SK-N-SH treated with all-trans-retinoic acid at 6 μM for 48 hours (cell line): ENCODE data around the gene PXDC1.

Experiments used
- ATAC-seq: fragments of 200-7000 bp; cut with Tn5 transposase; 3 replicates; pipeline ENCODE4 v1.9.1; 2020; ENCODE audit warnings: mild to moderate bottlenecking, moderate library complexity
- ARNTL ChIP-seq: fragments of 450-650 bp; formaldehyde crosslinking; IDR thresholded peaks from 2 replicates; pipeline ENCODE4 v1.5.0; 2020; ENCODE audit warnings: low read depth, mild to moderate bottlenecking, moderate library complexity, borderline replicate concordance
- BACH2 ChIP-seq: fragments of 250-450 bp; sonication (Bioruptor Pico); IDR thresholded peaks from 2 replicates; pipeline ENCODE4 v1.9.0; 2021; ENCODE audit warnings: mild to moderate bottlenecking, borderline replicate concordance
- CSDC2 ChIP-seq: fragments of 250-450 bp; sonication (Bioruptor Pico); IDR thresholded peaks from 2 replicates; pipeline ENCODE4 v1.5.0; 2020; ENCODE audit warnings: mild to moderate bottlenecking, moderate library complexity
- ESRRG ChIP-seq: fragments of 250-450 bp; sonication (Bioruptor Pico); IDR thresholded peaks from 2 replicates; pipeline ENCODE4 v1.6.1; 2021; ENCODE audit warnings: mild to moderate bottlenecking
- GLIS3 ChIP-seq: fragments of 250-450 bp; sonication (Bioruptor Pico); IDR thresholded peaks from 2 replicates; pipeline ENCODE4 v1.5.0; 2020; ENCODE audit warnings: mild to moderate bottlenecking, moderate library complexity
- ISL1 ChIP-seq: fragments of 250-450 bp; sonication (Bioruptor Pico); IDR thresholded peaks from 2 replicates; pipeline ENCODE4 v2.1.2; 2022; ENCODE audit warnings: mild to moderate bottlenecking, moderate library complexity
- PATZ1 ChIP-seq: fragments of 250-450 bp; sonication (Bioruptor Pico); IDR thresholded peaks from 2 replicates; pipeline ENCODE4 v1.8.0; 2020; ENCODE audit warnings: mild to moderate bottlenecking, moderate library complexity, borderline replicate concordance
- POU6F1 ChIP-seq: fragments of 250-450 bp; sonication (Bioruptor Pico); IDR thresholded peaks from 2 replicates; pipeline ENCODE4 v1.8.0; 2021; ENCODE audit warnings: low read depth, mild to moderate bottlenecking, moderate library complexity, borderline replicate concordance
- PPARA ChIP-seq: fragments of 250-450 bp; sonication (Bioruptor Pico); IDR thresholded peaks from 2 replicates; pipeline ENCODE4 v1.5.0; 2020; ENCODE audit warnings: mild to moderate bottlenecking, borderline replicate concordance
- RARB ChIP-seq: fragments of 250-450 bp; sonication (Bioruptor Pico); IDR thresholded peaks from 2 replicates; pipeline ENCODE4 v1.8.0; 2021; ENCODE audit warnings: mild to moderate bottlenecking, moderate library complexity
- SNAI2 ChIP-seq: fragments of 250-450 bp; sonication (Bioruptor Pico); IDR thresholded peaks from 2 replicates; pipeline ENCODE4 v1.5.0; 2020; ENCODE audit warnings: mild to moderate bottlenecking, moderate library complexity
- TCF4 ChIP-seq: fragments of 250-450 bp; sonication (Bioruptor Pico); IDR thresholded peaks from 2 replicates; pipeline ENCODE4 v1.8.0; 2021; ENCODE audit warnings: mild to moderate bottlenecking, moderate library complexity, borderline replicate concordance
- TOX ChIP-seq: fragments of 250-450 bp; sonication (Bioruptor Pico); IDR thresholded peaks from 2 replicates; pipeline ENCODE4 v1.8.0; 2021; ENCODE audit warnings: mild to moderate bottlenecking, moderate library complexity, borderline replicate concordance
- ZC3H10 ChIP-seq: fragments of 250-450 bp; sonication (Bioruptor Pico); IDR thresholded peaks from 2 replicates; pipeline ENCODE4 v1.5.1; 2021; ENCODE audit warnings: mild to moderate bottlenecking, moderate library complexity
- ZFP3 ChIP-seq: fragments of 250-450 bp; sonication (Bioruptor Pico); IDR thresholded peaks from 2 replicates; pipeline ENCODE4 v1.5.0; 2020; ENCODE audit warnings: mild to moderate bottlenecking, moderate library complexity
- ZFP30 ChIP-seq: fragments of 450-650 bp; formaldehyde crosslinking; IDR thresholded peaks from 2 replicates; pipeline ENCODE4 v1.5.0; 2022; ENCODE audit warnings: mild to moderate bottlenecking, moderate library complexity
- ZNF565 ChIP-seq: fragments of 450-650 bp; formaldehyde crosslinking; conservative IDR thresholded peaks from 2 replicates; pipeline ENCODE4 v1.5.0; 2020; ENCODE audit warnings: low read depth, mild to moderate bottlenecking, moderate library complexity
- ZNF70 ChIP-seq: fragments of 450-650 bp; formaldehyde crosslinking; IDR thresholded peaks from 2 replicates; pipeline ENCODE4 v1.5.0; 2020; ENCODE audit warnings: mild to moderate bottlenecking, moderate library complexity
- ZNF8 ChIP-seq: fragments of 450-650 bp; formaldehyde crosslinking; IDR thresholded peaks from 2 replicates; pipeline ENCODE4 v1.5.0; 2020; ENCODE audit warnings: mild to moderate bottlenecking, moderate library complexity
- TF ChIP-seq, protein P1 (sequence below): fragments of 250-450 bp; sonication (Bioruptor Pico); IDR thresholded peaks from 2 replicates; pipeline ENCODE4 v1.5.1; 2021; ENCODE audit warnings: mild to moderate bottlenecking, moderate library complexity
- TF ChIP-seq, protein P2 (sequence below): fragments of 250-450 bp; sonication (Bioruptor Pico); IDR thresholded peaks from 2 replicates; pipeline ENCODE4 v1.5.0; 2020; ENCODE audit warnings: mild to moderate bottlenecking, moderate library complexity

Gene PXDC1

GRCh38 chr6:3693831-3694230 is 57.7 kb downstream of the PXDC1 start:
- ATAC-seq: no peak
- TF ChIP-seq GLIS3 (CRISPR knock-in tag) (no peak), CSDC2 (CRISPR knock-in tag) (no peak), ZFP30 (CRISPR knock-in tag) (no peak), BACH2 (CRISPR knock-in tag) (no peak), ZNF565 (no peak), ZFP3 (CRISPR knock-in tag) (no peak)

DNA sequence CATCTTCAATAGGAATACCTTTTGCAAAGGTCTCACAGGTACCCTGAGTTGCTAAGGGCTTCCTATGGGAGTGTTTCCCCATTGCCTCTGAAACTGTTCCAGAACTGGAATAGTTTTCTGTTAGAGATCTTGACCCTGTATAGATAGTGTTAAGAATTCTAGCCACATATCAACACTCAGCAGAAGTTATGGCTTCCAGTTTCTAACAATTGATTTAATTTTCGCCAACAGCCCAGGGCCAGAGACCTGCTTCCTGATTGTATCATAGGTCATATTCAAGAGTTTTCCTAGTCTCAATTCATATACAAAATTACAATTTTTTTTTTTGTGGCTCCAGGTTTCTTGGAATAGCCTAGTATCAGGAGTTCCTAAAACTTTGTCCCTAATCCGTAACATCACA is 61.0 kb downstream of the PXDC1 start:
- no peak for TF ChIP-seq ZNF70
- TF ChIP-seq PATZ1 (CRISPR knock-in tag): no peak
- no peak for TF ChIP-seq TOX (CRISPR knock-in tag)
- TF ChIP-seq ESRRG (CRISPR knock-in tag): no peak
- no peak for TF ChIP-seq POU6F1
- TF ChIP-seq ISL1 (CRISPR knock-in tag): no peak
- TF ChIP-seq SNAI2 (CRISPR knock-in tag): no peak
- TF ChIP-seq ZNF565: no peak
- no peak for TF ChIP-seq CSDC2 (CRISPR knock-in tag)
- TF ChIP-seq RARB: no peak
- TF ChIP-seq, protein P1, sequence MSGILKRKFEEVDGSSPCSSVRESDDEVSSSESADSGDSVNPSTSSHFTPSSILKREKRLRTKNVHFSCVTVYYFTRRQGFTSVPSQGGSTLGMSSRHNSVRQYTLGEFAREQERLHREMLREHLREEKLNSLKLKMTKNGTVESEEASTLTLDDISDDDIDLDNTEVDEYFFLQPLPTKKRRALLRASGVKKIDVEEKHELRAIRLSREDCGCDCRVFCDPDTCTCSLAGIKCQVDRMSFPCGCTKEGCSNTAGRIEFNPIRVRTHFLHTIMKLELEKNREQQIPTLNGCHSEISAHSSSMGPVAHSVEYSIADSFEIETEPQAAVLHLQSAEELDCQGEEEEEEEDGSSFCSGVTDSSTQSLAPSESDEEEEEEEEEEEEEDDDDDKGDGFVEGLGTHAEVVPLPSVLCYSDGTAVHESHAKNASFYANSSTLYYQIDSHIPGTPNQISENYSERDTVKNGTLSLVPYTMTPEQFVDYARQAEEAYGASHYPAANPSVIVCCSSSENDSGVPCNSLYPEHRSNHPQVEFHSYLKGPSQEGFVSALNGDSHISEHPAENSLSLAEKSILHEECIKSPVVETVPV (CRISPR knock-in tag): no peak
- TF ChIP-seq ZFP3 (CRISPR knock-in tag): no peak
- TF ChIP-seq ZFP30 (CRISPR knock-in tag): no peak
- TF ChIP-seq GLIS3 (CRISPR knock-in tag): no peak
- TF ChIP-seq TCF4 (CRISPR knock-in tag): no peak
- TF ChIP-seq ZNF8 (CRISPR knock-in tag): no peak
- no peak for TF ChIP-seq BACH2 (CRISPR knock-in tag)
- no peak for TF ChIP-seq PPARA
- no peak for ATAC-seq

- ATAC-seq: no peak
- TF ChIP-seq ZNF565 (no peak), ZC3H10 (CRISPR knock-in tag) (no peak), ZFP30 (CRISPR knock-in tag) (no peak), POU6F1 (no peak), ZNF70 (no peak), ARNTL (CRISPR knock-in tag) (no peak), CSDC2 (CRISPR knock-in tag) (no peak), TOX (CRISPR knock-in tag) (no peak), TCF4 (CRISPR knock-in tag) (no peak), PPARA (no peak), ISL1 (CRISPR knock-in tag) (no peak), PATZ1 (CRISPR knock-in tag) (no peak), ZFP3 (CRISPR knock-in tag) (no peak)
- TF ChIP-seq, protein P2, sequence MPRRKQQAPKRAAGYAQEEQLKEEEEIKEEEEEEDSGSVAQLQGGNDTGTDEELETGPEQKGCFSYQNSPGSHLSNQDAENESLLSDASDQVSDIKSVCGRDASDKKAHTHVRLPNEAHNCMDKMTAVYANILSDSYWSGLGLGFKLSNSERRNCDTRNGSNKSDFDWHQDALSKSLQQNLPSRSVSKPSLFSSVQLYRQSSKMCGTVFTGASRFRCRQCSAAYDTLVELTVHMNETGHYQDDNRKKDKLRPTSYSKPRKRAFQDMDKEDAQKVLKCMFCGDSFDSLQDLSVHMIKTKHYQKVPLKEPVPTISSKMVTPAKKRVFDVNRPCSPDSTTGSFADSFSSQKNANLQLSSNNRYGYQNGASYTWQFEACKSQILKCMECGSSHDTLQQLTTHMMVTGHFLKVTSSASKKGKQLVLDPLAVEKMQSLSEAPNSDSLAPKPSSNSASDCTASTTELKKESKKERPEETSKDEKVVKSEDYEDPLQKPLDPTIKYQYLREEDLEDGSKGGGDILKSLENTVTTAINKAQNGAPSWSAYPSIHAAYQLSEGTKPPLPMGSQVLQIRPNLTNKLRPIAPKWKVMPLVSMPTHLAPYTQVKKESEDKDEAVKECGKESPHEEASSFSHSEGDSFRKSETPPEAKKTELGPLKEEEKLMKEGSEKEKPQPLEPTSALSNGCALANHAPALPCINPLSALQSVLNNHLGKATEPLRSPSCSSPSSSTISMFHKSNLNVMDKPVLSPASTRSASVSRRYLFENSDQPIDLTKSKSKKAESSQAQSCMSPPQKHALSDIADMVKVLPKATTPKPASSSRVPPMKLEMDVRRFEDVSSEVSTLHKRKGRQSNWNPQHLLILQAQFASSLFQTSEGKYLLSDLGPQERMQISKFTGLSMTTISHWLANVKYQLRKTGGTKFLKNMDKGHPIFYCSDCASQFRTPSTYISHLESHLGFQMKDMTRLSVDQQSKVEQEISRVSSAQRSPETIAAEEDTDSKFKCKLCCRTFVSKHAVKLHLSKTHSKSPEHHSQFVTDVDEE: no peak
- TF ChIP-seq, protein P1 (CRISPR knock-in tag): no peak
- TF ChIP-seq, all 23 proteins: peak for 0
Measured at GRCh38 chr6:3687847-3688246, 63.7 kb downstream of the PXDC1 start.
